ENCODE measurements around the gene HRH4.

The HRH4 gene

DNA sequence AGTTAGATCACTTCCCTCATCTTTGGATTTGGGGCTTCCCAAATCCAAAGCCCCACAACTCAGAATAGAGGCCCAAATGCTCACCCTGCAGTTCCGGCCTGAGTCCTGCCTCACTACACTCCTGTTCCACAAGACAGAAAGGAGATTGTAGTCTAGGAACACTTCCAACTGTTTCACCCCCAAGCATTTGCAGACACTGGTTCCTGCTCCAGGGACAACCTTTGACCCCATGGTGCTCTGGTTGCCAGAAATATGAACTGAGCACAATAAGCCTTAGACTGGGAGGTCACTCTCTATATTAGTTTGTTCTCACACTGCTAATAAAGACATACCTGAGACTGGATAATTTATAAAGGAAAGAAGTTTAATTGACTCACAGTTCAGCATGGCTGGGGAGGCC is 49.0 kb downstream of the HRH4 start:
- no peak for DNase-seq (ENCODE audit: low read depth, low spot score)

GRCh38 chr18:24514439-24514838 is 54.0 kb downstream of the HRH4 start:
- no peak for DNase-seq (ENCODE audit: low read depth, low spot score)

GRCh38 chr18:24515721-24516120 is 55.3 kb downstream of the HRH4 start:
- no peak for DNase-seq (ENCODE audit: low read depth, low spot score)

DNA sequence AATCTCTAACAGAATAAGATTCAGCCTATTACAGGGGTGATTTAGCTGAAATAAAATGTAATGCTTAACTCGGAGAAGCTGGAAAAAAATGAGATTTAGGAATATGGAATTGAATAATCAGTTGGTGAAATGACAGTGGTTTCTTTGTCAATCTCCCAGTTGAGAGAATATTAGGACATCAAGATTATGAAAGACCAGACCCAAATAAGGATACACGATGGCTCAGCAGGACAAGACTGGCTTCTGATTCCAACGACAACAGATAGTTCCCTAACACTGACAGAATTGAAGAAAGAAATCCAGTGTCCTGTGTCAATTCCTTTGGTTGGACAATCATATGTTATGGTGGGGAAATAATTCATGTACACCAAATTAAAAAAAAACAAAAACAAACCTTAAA is 55.8 kb downstream of the HRH4 start:
- DNase-seq (ENCODE audit: low read depth, low spot score) = no peak

GRCh38 chr18:24517554-24517953 is 57.1 kb downstream of the HRH4 start:
- DNase-seq (ENCODE audit: low read depth, low spot score) = no peak

GRCh38 chr18:24518596-24518995 is 58.2 kb downstream of the HRH4 start:
- no peak for DNase-seq (ENCODE audit: low read depth, low spot score)
